HG03095 (cell line): ENCODE results near the gene PPP1R13L.
"Not testable (repeated sequence)": the region's sequence is repeated elsewhere in the genome, so short reads cannot be mapped to it uniquely, and the experiment has no call there.

Source experiments
- ATAC-seq: cut with Tn5 transposase; IDR thresholded peaks from one replicate; pipeline ENCODE4 v1.9.1; 2021; ENCODE audit warnings: moderate library complexity; ENCODE audit not compliant: unreplicated experiment

Gene PPP1R13L

GRCh38 chr19:45348367-45349125 is 56.3 kb downstream of the PPP1R13L start:
- no peak for ATAC-seq

- no peak for ATAC-seq
Measured at GRCh38 chr19:45347570-45348366, 57.1 kb downstream of the PPP1R13L start.

GRCh38 chr19:45346449-45346848 is 58.4 kb downstream of the PPP1R13L start:
- no peak for ATAC-seq

DNA sequence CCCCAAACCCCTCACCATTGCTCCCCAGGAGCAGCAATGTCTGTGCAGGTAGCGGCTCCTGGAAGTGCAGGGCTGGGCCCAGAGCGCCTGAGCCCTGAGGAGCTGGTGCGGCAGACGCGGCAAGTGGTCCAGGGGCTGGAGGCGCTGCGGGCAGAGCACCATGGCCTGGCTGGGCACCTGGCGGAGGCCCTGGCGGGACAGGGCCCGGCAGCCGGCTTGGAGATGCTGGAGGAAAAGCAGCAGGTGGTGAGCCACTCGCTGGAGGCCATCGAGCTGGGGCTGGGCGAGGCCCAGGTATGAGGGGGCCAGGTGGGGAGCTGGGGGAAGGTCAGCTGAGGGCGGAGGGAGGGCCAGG is 59.4 kb downstream of the PPP1R13L start:
- no peak for ATAC-seq

DNA sequence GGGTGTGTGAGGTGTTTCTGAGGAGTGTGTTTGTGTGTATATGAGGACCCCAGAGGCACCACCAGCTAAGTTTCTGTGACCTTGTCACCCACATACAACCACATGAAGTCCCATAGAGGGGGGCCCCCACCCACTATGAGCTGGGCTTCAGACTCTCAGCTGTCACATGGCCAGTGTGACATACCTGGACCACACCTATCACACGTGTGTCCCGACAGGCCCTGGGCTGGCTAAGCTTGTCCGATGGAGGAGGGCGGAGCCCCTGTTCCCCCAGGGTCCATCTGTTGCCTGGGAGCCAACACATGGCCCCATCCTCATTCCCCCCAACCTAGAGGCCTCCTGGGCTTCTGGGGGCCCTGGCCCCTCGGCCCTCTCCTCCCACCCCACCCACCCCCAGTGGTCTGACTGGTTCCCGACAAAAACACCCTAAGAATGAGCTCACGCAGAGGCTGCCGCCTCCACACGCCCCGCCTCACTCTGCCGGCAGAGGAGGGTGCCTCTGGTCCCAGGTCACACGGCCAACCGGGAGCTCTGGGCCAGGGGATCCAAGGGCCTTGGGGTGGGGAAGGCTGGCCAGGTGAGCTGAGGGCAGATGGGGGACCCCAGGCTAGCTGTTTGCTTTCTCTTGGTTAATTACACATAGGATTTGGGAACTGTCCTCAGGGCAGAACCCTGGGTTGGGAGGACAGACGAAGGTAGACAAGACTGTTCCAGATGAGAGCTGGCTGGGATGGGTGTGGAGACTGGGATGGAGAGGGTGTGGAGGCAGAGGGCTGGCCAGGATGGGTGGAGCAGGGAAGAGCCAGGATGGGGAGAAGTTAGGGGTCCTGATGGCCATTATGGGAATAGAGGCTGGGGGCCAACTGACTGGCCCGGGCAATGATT is 60.0 kb downstream of the PPP1R13L start:
- ATAC-seq = no peak

DNA sequence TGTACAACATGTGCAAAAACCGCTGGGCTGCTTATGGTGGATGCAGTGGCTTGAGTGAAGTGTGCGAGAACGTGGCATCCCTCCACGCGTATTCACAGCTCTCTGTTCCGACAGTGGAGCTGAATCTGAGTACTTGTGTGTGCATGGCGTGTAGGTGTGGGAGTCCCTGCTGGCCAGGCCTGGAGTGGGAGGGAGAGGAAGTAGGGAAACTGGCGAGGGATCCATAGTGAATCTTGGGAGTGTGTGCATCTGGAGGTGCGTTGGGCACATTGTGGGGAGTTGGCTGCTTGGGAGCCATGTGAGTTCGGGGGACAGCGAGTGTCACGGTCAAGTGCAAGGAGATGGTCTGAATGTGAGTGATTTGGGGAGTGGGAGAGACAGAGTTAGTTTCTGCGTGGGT is 62.0 kb downstream of the PPP1R13L start:
- ATAC-seq = no peak

DNA sequence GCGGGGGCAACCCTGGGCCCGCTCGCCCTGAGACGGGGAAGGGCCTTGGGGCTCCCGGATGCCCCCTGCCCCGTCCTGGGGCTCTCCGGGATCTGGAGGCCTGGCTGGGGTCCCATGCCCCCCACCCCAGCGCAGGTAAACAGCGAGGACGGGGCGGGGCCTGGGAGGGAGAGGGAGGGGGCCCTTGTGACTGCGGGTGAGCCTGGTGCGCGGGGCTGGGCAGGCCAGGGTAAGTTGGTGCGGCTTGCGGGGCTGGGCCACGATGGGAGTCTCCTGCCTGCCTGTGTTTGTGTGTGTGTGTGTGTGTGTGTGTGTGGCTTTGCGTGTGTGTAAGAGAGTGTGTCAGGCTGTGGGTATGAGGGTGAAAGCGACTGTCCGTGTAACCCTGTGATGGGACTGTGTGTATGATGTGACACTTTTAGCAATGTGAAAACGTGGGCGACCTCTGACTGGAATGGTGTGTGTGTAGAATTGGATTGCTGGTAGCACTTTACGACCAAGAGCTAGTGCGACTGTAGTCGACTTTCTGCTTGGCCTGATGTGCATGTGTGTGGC is 63.9 kb downstream of the PPP1R13L start:
- no peak for ATAC-seq

DNA sequence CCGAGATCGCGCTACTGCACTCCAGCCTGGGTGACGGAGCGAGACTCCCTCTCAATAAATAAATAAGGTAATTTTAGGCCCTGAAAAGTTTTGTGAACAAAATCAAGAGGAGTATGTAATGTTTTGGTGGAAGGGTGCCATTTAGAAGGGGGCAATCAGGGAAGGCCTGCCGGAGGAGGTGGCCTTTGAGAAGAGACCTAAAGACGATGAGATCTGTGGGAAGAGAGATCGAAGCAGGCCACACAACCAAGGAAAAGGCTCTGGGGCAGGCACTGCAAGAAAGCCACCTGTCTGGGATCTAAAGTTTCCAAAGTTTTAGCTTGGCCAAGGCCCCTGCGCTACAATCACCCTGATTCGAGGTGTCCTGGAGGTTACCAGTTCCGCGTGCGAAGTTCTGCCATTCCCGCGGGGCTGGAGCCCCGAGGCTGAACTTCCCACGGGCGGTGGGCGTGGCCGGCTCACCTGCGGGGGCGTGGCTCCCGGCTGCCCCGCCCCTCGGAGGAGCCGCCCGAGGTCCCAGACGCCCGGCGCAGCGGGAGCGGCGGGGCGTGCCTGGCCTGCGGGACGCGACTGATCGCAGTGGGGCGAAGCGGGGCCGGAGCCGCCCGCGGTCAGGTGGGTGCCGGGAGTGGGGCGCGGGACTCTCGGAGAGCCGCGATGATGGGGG is 64.5 kb downstream of the PPP1R13L start, which contains the start of gene KLC3:
Gene KLC3 (plus strand): TSS at position 519 of the 667 bp plus-strand sequence. CDS start 4,792 bp downstream, outside the sequence.
- no peak for ATAC-seq

GRCh38 chr19:45339629-45340028 is 65.2 kb downstream of the PPP1R13L start:
- no peak for ATAC-seq

DNA sequence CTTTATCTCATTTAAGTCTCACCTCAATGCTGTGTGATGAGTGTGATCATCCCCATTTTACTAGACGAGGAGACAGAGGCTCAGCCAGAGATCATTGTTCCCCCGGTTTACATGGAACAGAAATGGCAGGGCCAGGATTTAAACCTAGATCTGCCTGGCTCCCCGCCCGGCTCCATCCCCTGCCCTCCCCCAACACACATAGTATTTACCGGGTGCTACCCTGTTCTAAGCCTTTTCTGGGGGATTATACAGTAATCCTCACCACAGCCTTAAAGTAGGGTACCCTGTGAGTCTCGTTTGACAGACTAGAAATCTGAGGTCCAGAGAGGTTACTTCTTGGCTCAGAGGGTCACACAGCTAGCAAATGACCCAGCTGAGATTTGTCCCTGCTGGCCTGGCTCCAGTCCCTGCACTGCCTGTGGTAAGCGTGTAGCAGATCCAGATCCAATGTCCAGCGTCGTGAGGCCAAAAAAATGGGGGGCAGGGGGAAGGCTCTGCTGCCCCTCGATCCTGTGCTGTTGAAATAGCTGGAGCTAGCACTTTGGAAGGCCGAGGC is 68.1 kb downstream of the PPP1R13L start:
- ATAC-seq = no peak

- ATAC-seq = not testable (repeated sequence)
Measured at GRCh38 chr19:45334881-45335280, 70.0 kb downstream of the PPP1R13L start.

- ATAC-seq = no peak
Measured at GRCh38 chr19:45333609-45334303, 71.1 kb downstream of the PPP1R13L start.

GRCh38 chr19:45331411-45331810 is 73.5 kb downstream of the PPP1R13L start:
- no peak for ATAC-seq
